Hematopoietic multipotent progenitor cell treated with erythropoietin and hydrocortisone succinate and interleukin-3 and kit ligand, for 4 days (in vitro differentiated cells): ENCODE measurements around the gene GAB2.
"Not testable (repeated sequence)": the region's sequence is repeated elsewhere in the genome, so short reads cannot be mapped to it uniquely, and the experiment has no call there.

Experiments
- DNase-seq: peaks from one replicate; pipeline ENCODE4 v3.0.0-alpha.2; 2015

Gene GAB2

GRCh38 chr11:78364128-78364751, 53.4 kb downstream of the GAB2 start:
- no peak for DNase-seq

DNA sequence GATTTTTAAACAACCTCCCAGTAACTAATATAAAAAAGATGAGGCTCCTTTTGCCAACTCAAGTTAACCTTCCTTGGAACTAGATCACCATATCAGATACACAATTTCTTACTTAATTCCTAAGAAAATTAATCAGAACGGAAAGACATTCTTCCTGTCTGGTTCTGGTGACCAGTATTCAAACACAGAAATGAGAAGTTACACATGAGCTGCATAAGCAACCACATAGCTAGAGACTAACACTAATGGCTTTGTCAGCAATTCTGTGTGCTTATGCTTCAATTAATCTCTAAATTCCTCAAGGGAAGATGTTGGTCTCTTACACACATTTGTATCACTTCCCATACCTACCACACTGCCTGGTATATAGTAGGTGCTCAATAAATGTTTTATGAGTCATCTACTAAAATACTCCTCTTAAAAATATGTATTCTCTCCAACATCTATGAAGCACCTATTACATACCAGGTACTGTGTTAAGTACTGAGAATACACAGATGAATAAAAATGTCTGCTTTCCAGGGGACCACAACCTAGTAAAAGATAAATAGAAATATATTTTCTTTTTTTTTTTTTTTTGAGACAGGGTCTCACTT, 54.5 kb downstream of the GAB2 start:
- DNase-seq, result peak; percentile 54

DNA sequence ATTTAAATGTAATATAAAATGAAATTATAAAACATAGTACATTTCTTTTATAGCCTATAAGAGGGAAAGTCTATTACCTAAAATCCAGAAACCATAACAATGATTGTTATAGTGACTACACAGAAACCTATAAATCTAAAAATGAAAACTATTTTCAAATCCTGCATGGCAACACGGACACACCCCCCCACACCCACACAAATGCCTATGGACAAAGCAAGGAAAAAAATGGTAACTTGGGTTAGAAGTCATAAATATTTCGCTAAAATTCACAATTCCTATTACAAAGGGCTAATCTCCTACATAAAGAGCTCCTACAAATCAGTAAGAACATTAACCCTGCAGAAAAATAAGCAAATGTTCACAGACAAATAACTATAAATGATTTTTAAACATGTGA, 56.4 kb downstream of the GAB2 start:
- no peak for DNase-seq

- no peak for DNase-seq
Observed at GRCh38 chr11:78359921-78360320, 57.7 kb downstream of the GAB2 start.

DNA sequence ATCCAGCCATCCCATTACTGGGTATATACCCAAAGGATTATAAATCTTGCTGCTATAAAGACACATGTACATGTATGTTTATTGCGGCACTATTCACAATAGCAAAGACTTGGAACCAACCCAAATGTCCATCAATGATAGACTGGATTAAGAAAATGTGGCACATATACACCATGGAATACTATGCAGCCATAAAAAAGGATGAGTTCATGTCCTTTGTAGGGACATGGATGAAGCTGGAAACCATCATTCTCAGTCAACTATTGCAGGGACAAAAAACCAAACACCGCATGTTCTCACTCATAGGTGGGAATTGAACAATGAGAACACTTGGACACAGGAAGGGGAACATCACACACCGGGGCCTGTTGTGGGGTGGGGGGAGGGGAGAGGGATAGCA, 59.7 kb downstream of the GAB2 start:
- not testable (repeated sequence) for DNase-seq

- not testable (repeated sequence) for DNase-seq
Observed at GRCh38 chr11:78357425-78357824, 60.2 kb downstream of the GAB2 start.

- not testable (repeated sequence) for DNase-seq
Observed at GRCh38 chr11:78355742-78356141, 61.9 kb downstream of the GAB2 start.

- no peak for DNase-seq
Observed at GRCh38 chr11:78355309-78355705, 62.3 kb downstream of the GAB2 start.

GRCh38 chr11:78354408-78355308, 63.0 kb downstream of the GAB2 start:
- DNase-seq, result no peak

- DNase-seq, result peak; percentile 51
Observed at GRCh38 chr11:78351979-78352841, 65.4 kb downstream of the GAB2 start.

GRCh38 chr11:78351193-78351592, 66.4 kb downstream of the GAB2 start:
- DNase-seq, result peak; percentile 68

GRCh38 chr11:78350646-78351165, 66.9 kb downstream of the GAB2 start:
- peak; percentile 81 for DNase-seq

- peak; percentile 79 for DNase-seq
Observed at GRCh38 chr11:78350091-78350645, 67.5 kb downstream of the GAB2 start.

DNA sequence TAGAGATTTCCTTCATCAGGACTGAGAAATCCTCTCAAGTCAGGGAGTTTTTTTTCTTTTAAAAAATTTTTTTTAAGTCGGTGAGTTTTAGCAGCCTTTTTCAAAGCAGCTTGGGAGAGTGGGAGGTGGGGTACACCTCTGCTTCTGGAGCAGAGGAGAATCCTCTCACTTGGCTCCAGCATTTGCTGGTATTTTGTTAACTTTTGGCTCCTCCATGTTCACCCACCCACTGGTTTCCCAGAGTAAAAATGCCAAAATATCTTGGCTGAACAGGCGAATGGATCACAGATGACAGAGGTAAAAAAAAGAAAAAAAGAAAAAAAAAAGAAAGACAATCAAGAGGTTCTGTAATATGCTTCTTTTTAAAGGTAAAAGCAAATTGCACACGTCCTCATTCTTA, 68.0 kb downstream of the GAB2 start:
- no peak for DNase-seq

GRCh38 chr11:78349114-78349513, 68.5 kb downstream of the GAB2 start:
- no peak for DNase-seq

DNA sequence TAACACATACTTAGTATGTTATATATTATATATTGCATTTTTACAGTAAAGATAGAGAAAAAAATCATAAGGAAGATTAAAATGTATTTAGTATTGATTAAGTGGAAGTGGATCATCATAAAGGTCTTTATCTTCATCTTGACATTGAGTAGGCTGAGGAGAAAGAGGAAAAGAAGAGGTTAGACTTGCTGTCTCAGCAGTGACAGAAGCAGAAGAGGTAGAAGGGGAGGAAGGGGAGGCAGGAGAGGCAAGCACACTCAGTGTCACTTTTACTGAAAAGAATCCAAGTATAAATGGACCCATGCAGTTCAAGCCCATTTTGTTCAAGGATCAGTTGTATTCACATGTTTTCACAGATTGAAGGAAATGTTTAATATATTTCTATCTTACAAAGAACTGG, 69.7 kb downstream of the GAB2 start:
- DNase-seq, result no peak

DNA sequence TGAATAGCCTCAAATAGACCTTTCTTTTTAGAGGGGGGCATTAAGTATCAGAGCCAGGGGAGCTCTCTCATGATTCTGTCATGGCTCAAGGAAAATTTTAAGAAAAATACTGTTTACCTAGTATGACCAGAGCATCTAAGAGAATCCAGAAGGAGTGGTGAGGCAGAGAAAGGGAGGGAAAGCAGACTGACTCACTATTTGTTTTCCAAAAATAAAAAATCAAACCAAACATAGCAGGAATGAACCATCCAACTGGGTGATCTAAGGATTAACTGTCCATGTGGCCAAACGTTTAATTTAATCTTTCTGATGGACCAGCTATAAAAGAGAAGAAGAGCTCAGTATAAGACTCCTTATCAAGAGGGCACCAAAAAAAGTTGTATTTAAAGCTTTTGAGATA, 70.8 kb downstream of the GAB2 start:
- no peak for DNase-seq

DNA sequence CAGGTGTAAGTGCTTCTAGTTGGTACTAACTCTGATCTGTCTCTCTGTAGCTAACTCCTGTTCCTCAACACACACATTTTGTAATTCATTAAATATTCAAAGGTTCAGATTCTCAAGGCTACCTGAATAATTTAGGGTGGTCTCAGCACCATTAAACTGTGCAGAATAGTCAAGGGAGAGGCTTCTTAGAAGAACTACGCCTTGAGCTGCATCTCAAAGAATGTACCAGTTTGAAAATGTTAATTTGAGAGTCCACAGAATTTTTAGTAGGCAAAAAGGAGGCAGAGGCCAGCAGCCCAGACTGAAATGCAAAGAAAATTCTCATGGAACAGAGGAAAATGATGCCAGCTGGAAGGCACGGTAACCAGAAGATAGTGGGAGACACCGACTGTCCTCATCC, 72.2 kb downstream of the GAB2 start:
- no peak for DNase-seq

DNA sequence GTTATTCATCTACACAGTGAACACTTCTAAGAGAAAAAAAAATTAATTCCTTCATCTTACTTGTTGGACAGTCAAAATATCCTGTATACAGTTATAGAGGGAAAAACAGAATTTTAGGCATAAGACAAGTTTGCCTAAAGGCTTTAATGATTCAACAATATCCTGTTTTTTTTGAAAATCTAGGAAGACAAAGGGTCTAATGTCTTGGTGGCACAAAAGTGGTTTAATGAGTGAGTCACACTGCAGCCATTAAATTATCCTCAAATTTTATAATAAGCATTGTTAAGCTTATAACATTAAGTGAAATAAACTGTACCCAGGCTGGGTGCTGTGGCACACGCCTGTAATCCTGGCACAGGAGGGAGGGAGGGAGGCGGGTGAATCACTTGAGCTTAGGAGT, 72.9 kb downstream of the GAB2 start:
- no peak for DNase-seq

DNA sequence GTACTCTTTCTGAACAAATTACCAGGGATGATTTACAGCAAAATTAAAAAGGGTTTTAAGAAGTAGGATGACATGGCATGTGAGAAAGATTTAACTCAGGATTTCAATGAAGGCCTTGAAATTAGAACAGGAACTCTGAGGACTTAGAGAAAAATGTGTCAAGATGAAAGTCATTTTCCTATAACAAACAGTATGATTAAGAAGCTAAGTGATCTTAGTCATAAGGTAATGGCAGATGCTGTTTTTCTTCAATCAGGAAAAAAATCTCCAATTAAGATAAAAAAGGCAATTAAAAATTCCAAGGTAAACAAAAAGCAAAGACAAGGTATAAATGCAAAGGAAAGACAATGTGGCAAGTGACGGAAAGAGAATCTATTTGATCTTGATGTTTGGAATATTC, 73.5 kb downstream of the GAB2 start:
- DNase-seq, result no peak

- no peak for DNase-seq
Observed at GRCh38 chr11:78343303-78343702, 74.3 kb downstream of the GAB2 start.

DNA sequence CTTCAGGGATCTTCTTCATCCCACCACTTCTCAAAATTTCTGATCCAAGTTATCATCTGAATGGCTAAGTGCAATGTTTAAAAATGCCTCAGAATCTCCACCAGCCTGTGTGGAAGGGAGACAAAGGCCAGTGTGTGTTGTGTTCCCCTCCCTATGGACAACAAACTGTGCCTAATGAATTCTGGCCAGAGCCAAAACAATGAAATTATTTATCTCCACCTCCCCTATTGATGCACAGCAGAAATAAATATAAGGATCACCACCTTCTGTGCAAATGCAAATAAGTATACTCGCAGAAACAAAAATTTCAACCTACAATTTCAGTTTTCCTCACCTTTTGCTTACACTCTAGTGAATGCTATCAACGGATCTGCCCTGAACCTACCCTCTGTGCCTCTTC, 75.8 kb downstream of the GAB2 start:
- no peak for DNase-seq
